NCI-H226 (cell line): Measurements from ENCODE around the gene CGB7.
"Not testable (repeated sequence)": the region's sequence is repeated elsewhere in the genome, so short reads cannot be mapped to it uniquely, and the experiment has no call there.

Source experiments
- DNase-seq: peaks from one replicate; pipeline ENCODE4 v3.0.0-alpha.2; 2015

CGB7 gene

DNA sequence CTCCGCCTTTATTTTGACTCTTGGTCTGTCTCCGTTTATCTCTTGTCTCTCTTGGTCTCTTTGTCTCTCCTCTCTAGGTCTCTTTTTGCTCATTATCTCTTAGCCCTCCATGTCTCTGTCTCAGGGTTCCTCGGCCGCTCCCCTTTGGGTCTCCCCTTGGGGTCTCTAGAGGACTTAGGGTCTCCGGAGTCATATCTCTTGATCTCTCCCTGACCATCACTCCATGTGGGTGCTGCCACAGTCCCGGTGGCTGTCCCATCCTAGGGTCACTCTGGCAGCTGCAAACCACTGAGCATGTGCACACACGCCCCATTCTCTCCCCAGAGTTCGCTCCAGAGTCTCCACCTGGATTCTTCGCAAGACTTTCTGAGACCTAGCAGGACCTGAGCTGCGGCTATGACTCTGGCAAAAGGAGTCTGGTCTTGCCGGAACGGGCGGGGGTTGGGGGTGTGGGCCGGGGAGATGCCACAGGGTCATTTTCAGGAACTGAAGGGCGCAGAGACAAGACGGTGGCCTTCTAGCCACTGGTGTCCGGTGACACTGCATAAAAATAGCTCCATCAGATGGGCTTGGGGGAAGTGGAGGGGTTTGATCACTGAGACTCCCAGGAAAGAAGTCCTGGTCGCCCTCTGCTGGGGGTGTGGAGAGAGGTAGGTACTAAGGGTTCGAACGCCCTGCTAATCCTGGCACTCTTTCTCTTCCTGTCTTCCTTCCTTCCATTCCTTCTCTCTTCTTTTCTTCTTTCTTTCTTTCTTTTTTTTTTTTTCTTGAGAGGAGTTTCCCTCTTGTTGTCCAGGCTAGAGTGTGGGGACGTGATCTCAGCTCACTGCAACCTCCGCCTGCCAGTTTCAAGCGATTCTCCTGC is 16.2 kb upstream of the CGB7 start:
- DNase-seq, result no peak

DNA sequence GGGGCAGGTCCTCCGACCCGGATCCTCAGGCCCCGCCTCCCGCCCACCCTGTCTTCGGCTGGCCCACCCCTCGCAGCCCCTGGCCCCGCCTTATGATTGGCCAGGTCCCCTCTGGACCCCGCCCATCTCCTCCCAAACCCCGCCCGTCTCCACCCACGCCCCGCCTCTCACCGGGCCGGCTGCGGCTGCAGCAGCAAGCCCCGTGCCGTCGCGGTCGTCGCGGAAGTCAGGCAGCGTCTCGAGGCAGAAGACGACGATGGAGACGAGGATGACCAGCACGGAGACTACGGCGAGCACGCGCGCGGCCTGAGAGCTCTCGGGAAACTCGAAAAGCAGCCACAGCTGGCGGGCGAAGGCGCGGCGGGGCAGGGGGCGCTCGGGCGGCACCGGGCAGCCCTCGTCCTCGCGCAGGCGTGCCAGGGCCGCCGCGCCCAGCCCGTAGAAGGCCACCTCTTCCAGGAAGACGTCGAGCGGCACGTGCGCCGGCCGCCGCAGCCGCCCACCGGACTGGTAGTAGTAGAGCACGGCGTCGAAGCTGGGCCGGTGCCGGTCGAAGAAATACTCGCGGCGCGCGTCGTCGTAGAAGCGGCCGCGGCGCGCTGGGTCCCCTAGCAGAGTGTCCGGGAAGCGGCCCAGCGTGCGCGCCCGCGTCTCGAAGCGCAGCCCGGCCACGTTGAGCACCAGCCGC is 14.5 kb upstream of the CGB7 start:
- DNase-seq, result no peak

DNA sequence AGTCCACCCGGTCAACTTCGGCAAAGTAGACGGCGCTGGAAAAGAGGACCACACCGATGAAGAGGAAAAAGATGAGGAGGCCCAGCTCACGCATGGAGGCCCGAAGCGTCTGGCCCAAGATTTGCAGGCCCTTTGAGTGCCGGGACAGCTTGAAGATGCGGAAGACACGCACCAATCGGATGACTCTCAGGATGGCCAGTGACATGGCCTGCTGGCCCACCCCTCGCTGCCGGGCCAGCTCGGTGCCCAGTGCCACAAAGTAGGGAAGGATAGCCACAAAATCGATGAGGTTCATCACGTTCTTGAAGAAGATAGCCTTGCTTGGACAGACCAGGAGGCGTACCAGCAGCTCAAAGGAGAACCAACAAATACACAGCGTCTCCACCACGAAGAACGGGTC is 12.9 kb upstream of the CGB7 start:
- DNase-seq, result no peak

DNA sequence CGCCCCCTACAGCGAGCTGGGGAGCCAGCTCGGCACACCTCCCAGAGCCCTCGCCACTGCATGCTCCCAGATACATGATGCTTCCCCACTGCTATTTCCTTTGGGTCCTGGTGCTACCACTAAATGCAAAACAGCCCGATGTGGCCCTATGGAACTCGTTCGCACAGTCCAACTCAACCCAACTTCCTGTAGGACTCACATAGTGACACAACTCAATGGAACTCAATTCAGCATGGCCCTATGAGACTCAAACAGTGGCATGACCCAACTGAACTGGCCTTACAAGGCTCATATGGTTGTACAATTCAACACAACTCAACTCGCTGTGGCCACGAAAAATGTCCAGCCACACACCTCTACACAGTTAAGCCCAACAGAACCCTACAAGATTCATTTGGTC is 11.5 kb upstream of the CGB7 start:
- DNase-seq, result no peak

DNA sequence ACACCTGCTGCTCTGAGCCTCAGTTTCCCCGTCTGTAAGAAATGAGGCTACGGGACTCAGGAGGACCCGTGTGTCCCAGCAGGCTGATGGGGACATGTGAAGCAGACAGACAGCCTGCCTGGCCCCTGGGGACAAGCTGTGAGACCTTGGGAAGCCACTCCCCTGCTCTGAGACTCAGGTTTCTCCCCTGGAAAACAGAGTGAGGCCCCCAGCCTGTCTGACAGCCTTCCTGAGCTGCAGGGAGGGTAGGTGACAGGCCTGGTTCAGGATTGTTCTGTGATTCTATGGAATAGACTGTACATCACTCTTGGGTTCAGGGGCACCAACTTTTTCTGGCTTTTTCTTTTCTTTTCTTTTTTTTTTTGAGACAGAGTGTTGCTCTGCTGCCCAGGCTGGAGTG is 10.0 kb upstream of the CGB7 start:
- no peak for DNase-seq

DNA sequence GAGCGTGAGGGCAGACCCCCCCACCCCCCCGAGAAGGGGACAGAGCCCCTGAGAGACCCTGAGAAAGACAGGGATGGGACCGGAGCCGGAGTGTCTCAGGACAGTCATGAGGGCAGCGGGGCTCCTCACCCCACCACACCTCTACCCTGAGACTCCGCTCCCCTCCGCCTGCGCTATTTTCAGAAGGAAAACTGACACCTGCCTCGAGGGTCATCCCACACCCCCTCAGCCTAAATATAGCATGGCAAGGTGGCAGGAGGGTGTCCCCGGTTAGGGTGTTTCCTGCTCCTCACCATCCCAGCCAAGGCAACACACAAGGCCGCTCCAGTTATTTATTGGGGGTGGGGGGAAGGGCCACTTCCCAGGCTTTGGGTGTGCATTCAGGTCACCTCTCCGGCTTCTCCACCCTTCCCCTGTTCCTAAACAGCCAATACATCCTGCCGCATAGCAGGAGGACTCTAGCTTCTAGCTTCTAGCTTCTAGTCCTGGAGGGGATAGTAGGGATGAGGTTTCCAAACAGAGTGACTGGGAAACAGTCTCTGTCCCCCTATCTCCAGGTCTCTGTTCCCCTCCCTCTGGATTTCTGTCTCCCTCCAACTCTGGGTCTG is 8.5 kb upstream of the CGB7 start:
- DNase-seq, result no peak

DNA sequence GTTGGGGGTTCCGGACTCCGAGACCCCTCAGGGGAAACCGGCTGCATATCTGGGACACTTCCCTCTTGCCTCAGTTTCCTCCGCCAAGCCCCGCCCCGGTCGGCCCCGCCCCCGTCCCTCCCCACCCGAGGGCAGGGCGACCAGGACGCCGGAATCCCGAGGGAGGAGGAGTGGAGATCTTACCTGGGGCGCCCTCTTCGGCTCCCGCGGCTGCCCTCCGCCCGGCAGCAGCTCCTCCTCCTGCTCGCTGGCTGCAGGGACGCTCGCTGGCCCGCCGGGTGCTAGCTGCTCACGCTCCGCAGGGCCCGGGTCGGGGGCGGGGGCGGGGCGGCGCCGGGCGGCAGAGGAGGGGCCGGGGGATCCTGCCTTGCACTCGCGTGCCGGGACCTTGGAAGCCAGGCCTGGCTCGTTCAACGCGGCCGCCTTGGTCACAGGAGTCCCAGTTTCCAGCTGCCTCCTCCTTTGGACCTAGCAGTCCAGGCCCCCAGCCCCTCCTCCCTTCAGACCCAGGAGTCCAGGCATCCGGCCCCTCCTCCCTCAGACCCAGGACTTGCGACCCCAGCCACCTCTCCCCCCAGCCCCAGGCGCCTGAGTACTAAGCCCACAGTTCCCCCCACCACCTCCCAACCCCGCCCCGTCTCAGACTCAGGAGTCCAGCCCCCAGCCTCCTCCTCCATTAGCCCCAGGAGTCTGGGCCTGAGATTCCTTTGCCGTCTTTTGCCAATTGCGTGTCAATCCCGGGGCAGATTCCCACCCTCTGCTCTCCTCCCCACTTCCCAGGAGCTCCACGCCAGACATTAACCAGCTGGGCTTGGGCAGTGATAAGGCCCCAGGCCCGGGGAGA is 7.4 kb upstream of the CGB7 start, which contains the start of gene NTF4:
TSS of gene NTF4 (minus strand) at position 51 of the 844 bp plus-strand sequence. CDS start 2,821 bp downstream, outside the sequence.
- DNase-seq, result peak; percentile 53

DNA sequence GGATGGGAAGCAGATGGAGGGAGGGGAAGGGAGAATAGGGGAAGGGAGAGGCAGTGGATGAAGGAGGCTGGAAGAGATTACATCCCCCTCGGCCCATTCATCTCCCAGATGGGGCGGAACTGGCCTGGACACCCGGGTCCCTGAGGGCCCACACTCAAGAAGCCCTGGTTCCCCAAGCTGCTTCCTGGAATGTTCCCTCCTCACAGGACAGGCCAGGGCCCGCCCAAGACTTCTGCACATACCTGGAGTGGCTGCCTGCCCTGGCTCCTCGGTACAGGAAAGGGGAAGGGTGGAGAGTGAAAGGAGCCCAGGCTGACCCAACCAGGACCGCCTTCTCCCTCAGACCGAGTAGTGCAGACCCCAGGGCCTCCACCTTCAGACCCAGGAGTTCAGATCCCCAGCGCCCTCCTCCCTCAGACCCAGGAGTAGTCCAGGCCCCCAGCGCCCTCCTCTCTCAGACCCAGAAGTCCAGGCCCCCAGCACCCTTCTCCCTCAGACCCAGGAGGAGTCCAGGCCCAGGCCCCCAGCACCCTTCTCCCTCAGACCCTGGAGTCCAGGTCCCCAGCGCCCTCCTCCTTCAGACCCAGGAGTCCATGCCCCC is 6.6 kb upstream of the CGB7 start:
- no peak for DNase-seq

DNA sequence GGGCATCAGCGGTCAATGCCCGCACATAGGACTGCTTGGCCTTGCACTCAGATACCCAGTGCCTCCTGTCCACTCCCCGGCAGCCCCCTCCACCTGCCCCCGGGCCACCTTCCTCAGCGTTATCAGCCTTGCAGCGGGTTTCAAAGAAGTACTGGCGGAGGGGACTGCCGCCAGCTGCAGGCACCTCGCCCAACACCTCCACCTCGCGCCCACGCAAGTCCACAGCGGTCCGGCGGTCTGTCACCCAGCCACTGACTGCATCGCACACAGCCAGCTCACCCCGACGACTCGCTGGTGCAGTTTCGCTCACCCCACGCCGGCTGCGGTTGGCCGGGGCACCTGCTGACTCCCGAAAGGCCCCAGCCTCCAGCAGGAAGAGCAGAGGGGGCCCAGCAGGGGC is 3.9 kb upstream of the CGB7 start:
- DNase-seq, result no peak

DNA sequence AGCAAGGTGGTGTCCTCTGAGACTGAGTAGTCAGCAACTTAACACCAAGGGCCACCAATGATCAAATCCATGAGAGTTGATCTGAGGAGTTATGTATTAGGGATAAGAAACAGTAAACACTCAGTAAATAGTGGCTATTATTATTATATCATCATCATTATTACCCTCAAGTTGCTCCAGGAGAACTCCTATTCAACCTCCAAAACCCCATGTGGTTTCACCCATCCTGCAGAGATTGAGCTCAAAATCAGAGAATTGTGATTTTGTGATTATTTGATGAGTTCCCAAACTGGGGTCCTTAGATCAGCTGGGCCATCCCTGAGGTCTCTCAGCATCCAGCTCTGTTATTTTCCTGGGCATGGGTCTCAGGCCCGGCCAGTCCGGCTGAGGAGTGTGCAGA is 3.5 kb upstream of the CGB7 start:
- no peak for DNase-seq

DNA sequence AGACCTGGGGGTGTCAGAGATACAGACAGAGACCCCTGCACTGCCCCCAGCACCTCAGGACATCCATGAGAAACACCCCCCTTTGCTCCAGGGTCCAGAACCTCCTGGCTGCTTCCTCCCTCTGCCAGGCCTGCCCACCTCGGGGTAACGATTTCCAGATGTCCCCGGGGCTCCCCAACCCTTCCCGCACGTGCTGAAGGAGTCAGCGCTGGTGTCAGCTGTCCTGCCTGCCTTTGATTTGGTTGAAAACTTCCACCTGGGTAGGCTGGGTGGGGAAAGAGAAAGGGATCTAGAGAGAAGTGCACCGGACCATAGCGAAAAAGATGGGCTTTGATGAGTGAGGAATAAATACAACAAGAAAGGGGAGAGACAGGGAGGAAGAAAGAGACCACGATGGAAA is 1.5 kb upstream of the CGB7 start:
- no peak for DNase-seq

DNA sequence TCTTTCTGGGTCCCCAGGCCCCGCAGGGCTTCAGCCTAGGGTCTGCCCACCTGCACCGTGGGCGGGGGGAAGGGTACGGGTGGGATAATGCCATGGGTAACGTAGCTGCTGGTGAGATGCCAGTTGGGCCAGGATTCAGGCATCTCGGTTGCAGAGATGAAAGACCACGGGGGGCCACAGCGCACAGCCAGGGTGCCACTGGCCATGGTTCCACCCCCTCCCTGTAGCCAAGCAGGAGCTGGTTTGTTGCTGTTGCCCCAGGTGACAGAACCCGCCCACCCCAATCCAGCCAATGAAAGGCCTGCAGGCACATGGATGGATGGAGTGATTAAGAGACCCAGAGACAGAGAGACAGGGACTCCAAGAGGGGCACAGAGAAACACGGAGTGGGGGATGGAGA is 1.0 kb upstream of the CGB7 start:
- no peak for DNase-seq

DNA sequence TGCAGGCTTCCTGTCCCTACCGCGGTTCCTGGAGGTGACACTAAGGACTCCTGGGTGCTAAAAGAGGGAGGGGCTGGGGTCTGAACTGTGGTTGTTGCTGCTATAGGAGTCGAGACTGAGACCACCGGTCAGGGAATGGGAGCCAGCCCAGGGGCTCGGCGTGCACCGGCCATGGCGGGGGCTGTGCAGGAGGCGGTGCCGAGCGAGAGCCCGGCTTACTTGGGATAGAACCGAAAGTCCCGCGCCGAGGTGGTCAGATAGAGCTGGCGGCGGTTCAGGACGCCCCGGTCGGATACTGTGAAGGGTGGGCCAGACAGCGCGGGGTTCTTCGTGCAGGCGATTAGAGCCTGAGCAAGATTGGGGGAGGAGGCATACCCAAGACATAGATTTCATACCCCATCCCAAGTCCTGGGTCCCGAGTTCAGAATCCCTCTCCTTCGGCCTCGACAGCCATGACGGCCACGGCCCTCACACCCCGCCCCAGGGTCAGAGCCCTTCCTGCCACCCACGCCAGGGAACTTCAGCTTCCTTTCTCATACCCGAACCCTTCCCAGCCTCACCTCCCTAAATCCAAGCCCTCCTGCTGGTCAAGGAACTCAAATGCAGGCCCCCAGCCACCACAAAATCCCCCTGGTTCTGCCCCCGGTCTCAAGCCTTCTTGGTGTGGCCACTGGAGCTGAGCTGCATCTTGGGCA is 500 bp downstream of the CGB7 start:
- DNase-seq, result not testable (repeated sequence)

DNA sequence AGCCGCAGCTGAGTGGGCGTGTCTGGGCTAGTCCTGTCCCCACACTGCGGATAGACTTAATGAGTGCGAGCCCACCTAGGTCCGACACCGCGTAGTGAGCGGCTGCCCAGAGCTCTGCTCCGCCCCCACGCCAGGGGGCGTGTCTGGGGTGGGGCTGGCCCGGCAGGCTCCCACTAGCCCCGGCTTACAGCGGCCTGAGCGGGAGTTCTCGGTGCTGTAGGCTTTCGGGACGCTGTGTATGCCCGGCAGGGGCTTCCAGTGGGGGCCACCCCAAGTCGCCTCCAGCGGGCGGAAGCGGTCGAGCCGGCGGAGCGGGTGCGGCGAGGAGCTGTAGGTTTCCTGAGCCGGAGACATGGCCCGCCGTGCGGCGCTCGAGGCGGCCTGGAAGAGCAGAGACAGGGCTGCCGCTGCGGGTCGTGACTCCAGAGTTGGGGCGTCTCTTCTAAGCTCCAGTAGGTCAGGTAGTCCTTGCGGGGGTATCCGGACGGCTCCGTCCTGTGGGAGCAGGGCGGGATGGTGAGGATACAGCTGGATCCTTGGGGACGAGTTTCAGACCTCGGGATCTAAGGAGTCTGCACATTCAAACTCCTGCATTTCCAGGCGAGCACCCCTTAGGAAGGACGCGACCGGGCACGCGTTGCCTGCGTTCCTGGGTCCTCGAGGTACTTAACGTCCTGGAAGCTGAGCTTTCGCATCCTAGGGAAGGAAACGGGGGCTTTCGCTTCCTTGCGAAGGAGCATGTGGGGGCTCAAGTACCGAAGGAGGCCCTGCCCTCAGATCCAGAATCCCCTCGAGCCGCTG is 1.2 kb downstream of the CGB7 start:
- no peak for DNase-seq

DNA sequence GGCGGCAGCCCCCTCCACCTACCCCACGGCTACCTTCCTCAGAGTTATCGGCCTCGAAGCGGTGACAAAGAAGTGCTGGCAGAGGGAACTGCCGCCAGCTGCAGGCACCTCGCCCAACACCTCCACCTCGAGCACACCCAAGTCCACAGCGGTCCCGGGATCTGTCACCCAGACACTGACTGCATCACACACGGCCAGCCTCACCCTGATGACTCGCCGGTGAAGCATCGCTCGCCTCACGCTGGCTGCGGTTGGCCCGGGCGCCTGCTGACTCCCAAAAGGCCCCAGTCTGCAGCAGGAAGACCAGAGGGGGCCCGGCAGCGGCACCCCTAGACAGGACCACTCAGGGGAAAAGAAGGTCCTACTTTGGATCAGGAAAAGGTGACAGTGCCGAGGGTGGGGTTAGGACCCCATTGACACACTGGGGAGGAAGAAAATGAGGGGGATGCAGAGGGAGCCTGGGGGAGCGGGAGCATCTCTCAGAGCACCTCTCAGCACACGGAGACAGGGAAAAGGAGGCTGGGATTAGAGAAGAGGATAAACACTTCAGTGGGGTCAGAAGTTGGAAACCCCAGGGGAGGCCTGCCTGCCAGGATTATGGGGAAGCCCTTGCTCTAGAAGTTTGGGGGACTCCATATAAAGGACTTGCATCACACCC is 7.0 kb downstream of the CGB7 start:
- peak; percentile 51 for DNase-seq

DNA sequence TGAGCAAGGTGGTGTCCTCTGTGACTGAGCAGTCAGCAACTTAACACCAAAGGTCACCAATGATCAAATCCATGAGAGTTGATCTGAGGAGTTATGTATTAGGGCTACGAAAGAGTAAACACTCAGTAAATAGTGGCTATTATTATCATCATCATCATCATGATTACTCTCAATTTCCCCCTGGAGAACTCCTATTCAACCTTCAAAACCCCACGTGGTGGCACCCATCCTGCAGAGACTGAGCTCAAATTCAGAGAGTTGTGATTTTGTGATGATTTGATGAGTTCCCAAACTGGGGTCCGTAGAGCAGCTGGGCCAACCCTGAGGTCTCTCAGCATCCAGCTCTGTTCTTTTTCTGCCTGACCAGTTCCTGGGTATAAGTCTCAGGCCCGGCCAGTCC is 7.7 kb downstream of the CGB7 start:
- not testable (repeated sequence) for DNase-seq

DNA sequence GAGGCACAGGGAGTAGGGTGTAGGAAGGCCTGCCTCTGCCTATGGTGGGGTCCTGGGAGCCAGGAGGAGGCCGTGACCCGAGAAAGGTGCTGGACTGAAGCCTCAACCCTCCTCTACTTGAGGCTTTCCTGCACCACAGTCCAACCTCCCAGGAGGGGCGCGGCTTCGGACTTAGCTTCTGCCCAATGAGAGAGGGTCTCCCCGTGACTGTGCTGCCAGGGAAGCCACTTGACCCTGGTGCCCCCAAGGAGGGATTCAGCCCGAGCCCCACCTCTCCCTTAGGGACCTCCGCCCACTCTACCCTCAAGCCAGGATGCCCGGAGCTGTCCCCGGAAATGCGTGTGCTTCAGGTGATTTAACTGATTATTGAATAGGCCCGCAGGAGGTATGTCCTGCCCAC is 8.5 kb downstream of the CGB7 start, which contains the start of gene CGB8:
TSS of gene CGB8 (minus strand) at position 101 of the 400 bp plus-strand sequence. CDS start 372 bp downstream, outside the sequence.
- not testable (repeated sequence) for DNase-seq

DNA sequence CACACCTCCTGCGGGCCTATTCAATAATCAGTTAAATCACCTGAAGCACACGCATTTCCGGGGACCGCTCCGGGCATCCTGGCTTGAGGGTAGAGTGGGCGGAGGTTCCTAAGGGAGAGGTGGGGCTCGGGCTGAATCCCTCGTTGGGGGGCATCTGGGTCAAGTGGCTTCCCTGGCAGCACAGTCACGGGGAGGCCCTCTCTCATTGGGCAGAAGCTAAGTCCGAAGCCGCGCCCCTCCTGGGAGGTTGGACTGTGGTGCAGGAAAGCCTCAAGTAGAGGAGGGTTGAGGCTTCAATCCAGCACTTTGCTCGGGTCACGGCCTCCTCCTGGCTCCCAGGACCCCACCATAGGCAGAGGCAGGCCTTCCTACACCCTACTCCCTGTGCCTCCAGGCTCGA is 14.0 kb downstream of the CGB7 start, which contains the start of gene CGB5:
TSS of gene CGB5 (plus strand) at position 301 of the 400 bp plus-strand sequence. CDS start 362 bp downstream, outside the sequence.
- not testable (repeated sequence) for DNase-seq

DNA sequence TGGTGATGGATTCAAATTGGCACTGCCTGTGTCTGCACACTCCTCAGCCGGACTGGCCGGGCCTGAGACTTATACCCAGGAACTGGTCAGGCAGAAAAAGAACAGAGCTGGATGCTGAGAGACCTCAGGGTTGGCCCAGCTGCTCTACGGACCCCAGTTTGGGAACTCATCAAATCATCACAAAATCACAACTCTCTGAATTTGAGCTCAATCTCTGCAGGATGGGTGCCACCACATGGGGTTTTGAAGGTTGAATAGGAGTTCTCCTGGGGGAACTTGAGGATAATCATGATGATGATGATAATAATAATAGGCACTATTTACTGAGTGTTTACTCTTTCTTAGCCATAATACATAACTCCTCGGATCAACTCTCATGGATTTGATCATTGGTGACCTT is 14.9 kb downstream of the CGB7 start:
- not testable (repeated sequence) for DNase-seq

DNA sequence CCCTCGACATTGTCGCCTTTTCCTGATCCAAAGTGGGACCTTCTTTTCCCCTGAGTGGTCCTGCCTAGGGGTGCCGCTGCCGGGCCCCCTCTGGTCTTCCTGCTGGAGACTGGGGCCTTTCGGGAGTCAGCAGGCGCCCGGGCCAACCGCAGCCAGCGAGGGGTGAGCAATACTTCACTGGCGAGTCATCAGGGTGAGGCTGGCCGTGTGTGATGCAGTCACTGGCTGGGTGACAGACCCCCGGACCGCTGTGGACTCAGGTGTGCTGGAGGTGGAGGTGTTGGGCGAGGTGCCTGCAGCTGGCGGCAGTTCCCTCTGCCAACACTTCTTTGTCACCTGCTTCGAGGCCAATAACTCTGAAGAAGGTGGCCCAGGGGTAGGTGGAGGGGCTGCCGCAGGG is 15.4 kb downstream of the CGB7 start:
- DNase-seq, result no peak
